DMS79 (cell line): ENCODE results near the gene ZFP30.
"Not testable (repeated sequence)": the region's sequence is repeated elsewhere in the genome, so short reads cannot be mapped to it uniquely, and the experiment has no call there.

Experiments
- DNase-seq: peaks from one replicate; lab custom pipeline; 2025; lab: John Stamatoyannopoulos, UW

Gene ZFP30

DNA sequence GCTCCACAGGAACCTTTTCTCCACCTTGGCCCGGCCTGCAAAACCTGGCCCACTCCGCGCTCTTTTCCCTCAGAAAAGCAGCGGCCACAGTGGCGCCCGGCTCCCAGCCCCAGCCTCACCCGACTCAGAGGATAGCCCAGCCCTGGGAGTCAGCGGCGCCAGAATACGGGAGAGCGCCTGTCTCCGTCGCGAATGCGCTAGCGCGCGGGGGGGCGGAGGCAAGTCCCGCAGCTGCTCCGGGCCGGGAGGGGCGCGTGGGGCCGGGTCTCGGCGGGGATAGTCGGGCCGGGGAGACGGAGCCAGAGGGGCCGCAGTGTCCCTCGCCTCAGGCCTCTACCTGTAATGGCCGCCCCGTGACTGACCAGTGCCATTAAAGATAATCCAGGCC lies at the start of gene ZFP30:
TSS of gene ZFP30 (minus strand) at position 165 of the 388 bp plus-strand sequence. CDS start 7,643 bp downstream, outside the sequence.
- peak; percentile 80 for DNase-seq

DNA sequence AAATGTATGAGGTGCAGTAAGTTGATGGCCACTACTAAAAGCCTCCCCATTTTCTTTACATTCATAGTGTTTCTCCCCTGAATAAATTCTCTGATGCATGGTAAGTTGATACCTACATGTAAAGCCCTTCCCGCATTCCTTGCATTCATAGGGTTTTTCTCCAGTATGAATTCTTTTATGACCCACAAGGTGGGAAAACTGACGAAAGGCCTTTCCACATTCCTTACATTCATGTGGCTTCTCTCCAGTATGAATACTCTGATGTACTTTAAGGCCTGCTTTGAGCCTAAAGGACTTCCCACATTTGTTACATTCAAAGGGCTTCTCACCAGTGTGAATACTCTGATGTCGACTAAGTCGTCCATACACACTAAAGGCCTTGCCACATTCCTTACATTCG lies 43.8 kb upstream of the ZFP30 start:
- no peak for DNase-seq

DNA sequence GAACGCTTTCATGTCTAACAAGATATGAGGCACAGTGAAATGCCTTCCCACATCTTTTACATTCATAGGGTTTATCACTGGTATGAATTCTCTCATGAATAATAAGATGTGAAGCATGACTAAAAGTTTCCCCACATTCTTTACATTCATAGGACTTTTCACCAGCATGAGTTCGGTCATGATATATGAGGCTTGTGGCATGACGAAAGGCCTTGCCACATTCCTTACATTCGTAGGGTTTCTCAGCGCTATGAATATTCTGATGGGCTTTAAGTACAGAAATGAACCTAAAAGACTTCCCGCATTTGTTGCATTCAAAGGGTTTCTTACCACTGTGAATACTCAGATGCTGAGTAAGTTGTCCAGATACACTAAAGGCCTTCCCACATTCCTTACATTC lies 43.0 kb upstream of the ZFP30 start:
- DNase-seq, result no peak

DNA sequence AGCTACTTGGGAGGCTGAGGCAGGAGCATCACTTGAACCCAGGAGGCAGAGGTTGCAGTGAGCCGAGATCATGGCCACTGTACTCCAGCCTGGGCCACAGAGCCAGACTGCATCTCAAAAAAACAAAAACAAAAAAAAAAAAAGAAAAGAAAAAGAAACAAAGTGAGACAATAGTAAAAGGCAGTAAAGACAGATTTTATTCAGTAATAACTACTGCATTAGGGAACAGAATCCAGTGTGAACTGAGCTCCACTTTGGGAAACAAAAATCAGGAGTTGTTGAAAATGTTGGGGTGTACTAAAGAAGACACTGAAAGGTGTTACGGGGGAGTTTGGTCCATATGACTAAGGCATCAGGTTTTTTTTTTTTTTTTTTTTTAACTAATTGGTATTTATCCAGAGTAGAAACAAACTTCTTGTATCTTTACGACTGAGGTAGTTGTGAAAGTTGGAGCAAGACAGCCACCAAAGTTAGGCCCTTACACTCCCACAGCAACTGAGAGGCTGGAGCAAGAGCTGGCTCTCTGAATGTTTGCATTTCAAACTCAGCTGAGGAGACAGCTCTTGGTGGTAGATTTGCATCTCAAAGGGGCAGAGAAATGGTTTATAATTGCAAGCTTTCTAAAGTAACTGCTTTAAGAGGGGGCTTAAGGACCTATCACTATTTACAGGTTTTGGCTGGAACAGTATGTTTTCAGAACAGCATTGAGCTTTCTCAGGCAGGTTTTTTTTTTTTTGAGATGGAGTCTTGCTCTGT lies 40.1 kb upstream of the ZFP30 start:
- no peak for DNase-seq

DNA sequence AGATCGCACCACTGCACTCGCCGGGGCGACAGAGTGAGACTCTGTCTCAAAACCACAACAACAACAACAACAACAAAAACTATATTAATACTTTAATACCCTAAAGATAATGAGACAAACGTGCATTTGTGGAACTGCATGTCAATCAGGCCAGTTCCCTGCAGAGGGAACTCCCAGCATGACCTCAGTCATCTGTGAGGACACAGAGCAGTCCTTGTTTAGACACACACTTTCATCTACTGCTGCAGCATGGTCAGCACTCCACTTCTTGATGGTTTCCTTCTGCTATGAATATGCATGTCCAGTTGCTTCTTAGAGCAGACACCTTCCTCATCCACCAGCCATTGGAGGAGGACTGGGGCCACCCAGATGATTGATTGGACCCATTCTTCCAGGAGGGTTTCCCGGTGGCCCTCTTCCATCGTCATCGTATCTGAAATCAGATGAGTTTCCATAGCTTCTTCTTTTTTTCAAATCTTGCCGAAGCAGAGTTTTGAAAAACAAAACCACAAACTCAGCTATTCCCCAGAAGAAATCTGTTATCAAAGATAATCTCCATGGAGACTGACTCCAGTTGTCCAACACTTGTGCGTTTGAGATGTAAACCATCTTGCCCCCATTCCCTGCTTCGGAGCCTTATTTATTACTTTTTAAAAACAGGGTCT lies 37.8 kb upstream of the ZFP30 start:
- DNase-seq, result no peak

DNA sequence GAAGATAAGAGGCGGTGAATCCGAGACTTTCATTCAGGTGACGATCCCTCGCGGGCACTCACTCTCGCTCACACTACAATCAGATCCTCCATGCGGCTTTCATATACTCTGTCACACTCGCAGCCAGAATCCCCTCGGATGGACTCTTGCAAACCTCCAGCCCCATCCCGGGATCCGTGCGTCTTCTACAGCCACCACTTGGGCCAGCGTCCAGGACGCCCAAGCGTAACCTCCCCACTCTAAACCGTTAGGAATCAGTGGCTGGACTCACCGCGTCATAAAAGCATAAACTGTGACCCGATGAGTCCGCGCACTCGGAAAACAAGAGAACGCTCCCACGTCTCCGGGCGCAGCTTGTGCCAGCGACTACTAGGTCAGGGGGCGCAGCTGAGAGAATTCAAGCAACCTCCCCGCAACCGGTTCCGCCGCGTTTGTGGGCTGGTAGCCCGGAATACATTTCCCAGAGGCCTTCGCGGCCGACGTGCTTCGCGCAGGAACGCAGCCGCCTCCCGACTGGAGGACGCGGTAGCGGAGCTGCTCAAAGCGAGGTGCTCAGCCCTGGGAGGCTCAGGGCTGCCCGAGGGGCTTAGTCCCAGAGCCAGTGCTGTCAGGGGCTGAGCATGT lies 36.7 kb upstream of the ZFP30 start:
- DNase-seq, result peak; percentile 64

DNA sequence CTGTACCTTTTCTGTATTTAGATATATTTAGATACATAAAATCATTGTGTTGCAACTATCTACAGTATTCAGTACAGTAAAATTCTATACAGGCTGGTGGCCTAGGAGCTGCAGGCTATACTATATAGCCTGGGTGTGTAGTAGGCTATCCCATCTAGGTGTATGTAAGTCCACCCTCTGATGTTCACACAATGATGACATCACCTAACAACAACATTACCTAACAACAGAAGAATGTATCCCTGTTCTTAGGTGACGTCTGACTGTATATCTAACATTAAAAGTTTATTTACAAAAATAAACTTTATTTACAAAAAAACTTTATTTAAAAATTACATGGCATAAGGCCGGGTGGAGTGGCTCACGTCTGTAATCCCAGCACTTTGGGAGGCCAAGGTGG lies 28.3 kb upstream of the ZFP30 start:
- no peak for DNase-seq

DNA sequence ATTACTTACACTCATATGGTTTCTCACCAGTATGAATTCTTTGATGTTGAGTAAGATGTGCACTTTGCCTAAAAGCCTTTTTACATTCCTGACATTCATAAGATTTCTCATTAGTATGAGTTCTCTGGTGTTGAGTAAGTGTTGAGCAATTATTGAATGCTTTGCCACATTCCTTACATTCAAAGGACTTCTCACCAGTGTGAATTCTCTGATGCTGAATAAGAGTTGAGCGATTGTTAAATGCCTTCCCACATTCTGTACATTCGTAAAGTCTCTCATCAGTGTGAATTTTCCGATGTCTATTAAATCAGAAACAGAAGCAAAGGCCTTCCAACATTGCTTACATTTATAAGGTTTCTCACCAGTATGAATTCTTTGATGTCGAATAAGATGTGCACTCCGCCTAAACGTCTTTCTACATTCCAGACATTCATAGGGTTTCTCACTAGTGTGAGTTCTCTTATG lies 14.2 kb upstream of the ZFP30 start:
- DNase-seq, result no peak

DNA sequence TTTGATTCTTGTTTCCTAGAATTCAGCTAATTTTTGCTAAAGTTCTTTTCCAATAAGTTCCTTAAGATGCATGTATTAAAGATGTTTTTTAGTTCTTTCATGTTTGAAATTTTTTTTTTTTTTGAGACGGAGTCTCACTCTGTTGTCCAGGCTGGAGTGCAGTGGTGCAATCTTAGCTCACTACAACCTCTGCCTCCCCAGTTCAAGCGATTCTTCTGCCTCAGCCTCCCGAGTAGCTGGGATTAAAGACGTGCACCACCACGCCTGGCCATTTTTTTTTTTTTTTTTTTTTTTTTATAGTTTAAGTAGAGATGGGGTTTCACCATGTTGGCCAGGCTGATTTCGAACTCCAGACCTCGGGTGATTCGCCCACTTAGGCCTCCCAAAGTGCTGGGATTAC lies 1.9 kb upstream of the ZFP30 start:
- not testable (repeated sequence) for DNase-seq

DNA sequence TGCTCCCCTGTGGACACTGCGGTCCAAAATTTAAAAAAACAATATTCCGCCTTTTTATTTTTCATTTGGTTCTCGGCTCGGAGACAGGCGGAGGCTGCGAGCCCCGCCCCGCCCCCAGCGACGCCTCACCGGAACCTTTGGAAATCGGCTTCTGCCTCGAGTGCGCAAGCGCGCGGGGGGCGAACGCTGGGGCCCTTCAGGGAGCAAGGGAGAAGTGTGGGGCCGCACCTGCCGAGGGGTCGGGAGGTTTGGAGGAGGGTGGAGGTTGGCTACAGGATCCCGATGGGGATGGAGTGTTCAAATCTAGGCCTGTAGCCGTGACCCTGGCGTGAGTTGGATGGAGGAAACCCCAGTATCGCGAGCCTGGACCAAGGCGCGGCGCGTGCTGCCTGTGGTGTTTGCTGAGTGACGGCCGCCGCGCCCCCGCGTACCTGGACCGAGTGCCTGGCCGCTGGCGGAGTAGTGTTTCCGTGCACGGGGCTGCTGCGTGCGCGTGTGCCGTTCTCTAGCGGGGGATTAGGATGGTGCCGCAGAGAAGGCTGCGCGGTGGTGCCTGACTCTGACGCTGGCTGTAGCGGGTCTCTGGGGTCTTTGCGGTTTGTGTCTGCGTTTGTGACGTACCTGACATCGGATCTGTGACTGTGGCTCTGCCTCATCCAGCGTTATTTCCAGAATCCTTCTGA lies 565 bp upstream of the ZFP30 start:
- peak; percentile 86 for DNase-seq

DNA sequence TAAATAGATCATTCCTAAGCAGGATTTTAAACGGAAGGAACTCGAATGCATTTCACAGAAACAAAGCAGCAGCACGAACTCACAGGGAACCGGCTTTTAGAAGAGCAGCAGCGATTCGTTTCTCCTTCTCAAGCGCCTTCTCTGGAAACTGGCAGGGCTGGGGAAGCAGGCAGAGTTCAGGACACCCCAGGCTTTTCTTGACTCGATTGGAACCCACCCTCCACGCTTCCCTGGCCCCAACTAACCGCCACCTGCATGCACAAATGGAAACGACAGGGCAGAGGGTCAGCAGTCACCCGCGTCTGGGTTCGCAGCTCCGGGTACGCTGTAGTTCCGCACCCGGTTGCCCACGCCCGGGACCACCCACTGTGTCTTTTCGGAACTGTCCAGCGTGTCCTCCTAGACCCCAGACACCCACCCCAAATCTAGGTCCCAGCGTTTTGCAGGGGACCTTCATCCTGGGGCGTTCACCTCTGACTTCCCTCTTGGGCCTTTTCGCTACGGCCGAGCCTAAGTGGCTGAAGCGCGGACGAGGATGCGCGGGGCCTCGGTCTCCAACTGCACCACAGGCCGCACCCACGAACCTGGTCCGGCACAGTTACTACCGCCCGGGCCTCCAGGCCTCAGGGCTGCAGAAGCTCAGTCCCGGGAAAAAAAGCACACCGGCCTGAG lies 500 bp downstream of the ZFP30 start:
- DNase-seq, result peak; percentile 34

DNA sequence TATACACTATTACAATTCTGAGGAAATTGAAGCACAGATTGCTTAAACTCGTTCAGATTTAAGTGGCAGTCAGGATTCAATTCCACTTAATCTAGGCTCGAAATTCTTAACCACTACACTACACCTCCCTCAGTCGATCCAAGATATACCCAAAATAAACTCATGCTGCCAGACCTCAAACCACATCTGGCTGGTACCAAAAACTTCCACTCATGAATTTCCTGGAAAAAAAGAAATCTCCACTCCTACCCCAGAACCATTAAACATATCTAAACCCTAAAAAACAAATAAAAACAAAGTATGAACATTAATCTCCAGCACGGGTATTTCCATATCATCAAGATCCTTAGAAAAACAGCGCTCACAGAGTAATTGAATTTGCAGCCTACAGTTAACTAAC lies 1.1 kb downstream of the ZFP30 start:
- DNase-seq, result peak; percentile 13

DNA sequence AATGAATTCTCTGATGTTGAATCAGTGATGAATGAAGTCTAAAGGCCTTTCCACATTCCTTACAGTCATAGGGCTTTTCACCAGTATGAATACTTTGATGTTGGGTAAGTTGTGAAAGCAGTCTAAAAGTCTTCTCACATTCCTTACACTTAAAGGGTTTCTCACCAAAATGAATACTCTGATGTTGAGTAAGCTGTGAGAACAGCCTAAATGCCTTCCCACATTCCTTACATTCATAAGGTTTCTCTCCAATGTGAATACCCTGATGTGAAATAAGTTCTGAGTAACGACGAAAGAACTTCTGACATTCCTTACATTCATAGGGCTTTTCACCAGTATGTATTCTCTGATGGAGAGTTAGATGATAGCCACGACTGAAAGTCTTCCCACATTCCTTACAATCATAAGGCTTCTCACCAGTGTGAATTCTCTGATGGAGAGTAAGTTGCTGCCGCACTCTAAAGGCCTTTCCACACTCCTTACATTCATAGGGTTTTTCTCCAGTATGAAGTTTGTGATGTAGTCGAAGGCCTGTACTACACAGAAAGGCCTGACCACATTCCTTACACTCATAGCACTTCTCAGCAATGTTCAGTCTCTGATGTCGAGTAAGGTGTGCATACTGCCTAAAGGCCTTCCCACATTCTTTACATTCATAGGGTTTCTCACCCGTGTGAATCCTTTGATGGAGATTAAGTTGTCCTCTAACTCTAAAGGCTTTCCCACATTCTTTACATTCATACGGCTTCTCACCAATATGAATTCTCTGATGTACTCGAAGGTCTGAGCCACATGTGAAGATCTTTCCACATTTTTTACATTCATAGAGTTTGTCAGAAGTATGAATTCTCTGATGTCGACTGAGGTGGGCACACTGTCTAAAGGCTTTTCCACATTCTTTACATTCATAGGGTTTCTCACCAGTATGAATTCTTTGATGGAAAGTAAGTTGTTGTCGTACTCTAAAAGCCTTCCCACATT lies 19.9 kb downstream of the ZFP30 start:
- DNase-seq, result no peak

DNA sequence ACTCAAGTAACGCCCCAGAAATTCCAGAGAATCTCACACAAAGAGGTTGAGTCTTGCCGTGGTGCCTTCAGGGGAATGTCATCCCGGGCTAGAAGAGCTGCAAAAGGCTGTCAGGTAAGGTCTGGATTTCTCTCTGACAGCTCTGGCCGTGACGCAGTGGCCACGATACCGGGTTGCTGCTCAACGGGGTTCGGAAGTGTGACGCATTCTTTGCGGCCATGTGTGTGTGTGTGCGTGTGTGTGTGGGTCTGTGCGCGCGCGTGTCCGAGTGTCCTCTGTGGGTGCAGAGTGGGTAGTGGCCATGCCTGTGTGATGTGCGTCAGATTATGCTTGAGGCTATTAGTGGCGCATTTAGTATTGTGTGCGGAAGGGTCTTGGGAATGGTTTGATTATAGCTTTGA lies 60.3 kb downstream of the ZFP30 start:
- DNase-seq, result peak; percentile 58

DNA sequence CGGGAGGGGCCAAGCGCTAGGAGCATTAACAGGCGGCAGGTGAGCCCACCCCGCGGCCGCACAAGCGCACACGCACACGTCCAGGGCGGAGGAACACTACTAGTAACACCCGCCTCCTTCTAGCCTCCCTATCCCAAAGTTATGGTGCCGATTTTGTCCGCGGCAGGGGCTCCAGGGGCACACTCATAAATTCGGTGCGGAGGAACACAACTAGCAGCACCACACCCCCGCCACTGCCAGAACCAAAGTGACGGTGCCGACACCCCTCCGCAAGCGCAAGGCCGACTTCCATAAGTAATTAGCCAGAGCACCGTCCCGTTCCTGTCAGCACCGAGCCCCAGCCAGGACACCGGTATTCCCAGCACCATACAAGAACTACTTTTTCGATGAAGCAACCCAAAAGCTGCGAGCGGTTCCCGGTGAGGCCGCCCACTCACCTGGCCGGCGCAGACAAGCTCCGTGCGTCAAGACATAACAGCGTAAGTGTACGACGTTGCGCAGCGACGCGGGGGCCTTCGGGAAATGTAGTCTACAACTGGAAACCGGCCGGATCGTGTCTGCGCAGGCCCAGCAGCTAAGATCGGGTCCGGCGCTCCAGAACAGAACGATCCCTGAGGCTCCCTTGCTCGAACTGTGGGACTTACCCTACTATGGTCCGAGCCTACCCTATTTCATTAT lies 60.8 kb downstream of the ZFP30 start, which contains the start of the genes ZNF540 and ZNF571:
TSS of gene ZNF540 (plus strand) at position 573 of the 678 bp plus-strand sequence. CDS start 3,572 bp downstream, outside the sequence.
TSS of gene ZNF571 (minus strand) at position 489 of the 678 bp plus-strand sequence. CDS start 8,116 bp downstream, outside the sequence.
- DNase-seq, result peak; percentile 94

DNA sequence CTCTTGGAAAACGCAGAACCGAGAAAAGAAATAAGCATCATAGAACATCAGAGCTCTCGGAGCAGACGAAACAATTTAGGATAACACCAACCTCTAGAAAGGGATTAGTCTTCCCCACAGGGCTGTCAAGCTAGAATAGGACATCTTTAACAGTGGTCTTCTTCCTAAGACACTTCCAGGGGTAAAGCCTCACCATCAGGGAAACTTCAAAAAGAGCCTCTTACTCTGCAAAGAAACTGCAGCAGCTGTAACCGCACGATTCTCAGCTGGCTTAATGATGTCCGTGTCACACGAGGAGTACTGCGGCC lies 61.3 kb downstream of the ZFP30 start:
- DNase-seq, result no peak

DNA sequence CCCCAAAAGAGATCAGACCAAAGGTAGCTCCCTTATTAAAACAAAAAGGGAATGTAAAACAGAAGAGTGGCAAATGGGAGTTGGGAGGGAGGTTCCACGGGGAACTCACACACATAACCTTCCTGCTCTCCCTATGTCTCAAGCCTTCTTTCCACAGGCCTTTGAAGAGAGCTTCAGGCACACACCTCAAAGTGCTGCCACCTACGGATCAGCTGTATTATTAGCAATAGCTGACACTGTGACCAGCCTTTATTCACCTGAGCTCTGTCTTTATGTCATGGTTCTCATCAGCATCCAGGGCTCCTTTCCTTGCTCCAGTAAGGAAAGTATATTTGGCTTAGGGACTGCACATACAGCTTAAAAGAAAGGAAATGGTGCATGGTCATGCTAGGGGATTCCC lies 71.9 kb downstream of the ZFP30 start:
- no peak for DNase-seq

DNA sequence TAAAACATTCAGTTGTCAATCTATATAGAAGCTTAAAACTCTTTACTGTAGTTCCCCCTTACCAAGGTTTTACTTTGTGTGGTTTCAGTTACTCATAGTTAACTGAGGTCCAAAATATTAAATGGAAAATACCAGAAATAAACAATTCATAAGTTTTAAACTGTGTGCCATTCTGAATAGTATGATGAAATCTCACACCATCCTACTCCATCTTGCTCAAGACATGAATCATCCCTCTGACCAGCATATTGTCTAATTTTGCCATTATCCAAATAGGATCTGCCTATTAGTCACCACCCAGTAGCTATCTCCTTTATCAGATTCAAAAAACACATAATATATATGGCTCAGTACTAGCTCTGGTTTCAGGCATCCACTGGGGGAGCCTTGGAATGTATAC lies 83.1 kb downstream of the ZFP30 start:
- no peak for DNase-seq

DNA sequence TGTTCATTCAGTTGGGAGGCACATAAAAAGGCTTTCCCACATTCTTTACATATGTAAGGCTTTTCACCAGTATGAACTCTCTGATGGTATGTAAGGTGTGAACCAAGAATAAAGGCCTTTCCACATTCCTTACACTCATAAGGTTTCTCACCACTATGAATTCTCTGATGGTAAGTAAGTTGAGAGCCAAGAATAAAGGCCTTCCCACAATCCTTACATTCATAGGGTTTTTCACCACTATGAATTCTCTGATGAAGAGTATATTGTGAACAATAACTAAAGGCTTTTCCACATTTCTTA lies 89.9 kb downstream of the ZFP30 start:
- no peak for DNase-seq
